ENCODE measurements around the gene SMYD3. TPM values are rescaled to one million over a fixed set of nuclear protein-coding genes. Genes with fewer than 3 reads are reported as not detected.
A peak's percentile ranks its signal among the peaks of the same experiment; 100 is the strongest.

SMYD3 gene
- total and polyA plus RNA-seq, 2 of the 4 experiments (the other 2 are of a cell fraction): 26.5 to 37.6 TPM

GRCh38 chr1:245999697-246000637, 507.1 kb downstream of the SMYD3 start (continued):
- TF ChIP-seq BHLHE40 (IDR thresholded peaks at IDR 0.05; ENCODE audit: low read depth, low read length) (no peak), CEBPB (IDR thresholded peaks at IDR 0.05; ENCODE audit: low read depth, low read length) (no peak)

- H3K27ac ChIP-seq (ENCODE audit: insufficient read depth, low read length): peak overlapping the region; percentile 21; the same call in 1 of the 2 replicates
- H2BK120ac ChIP-seq (ENCODE audit: low read depth, low read length): peak overlapping the region; percentile 94
- peak overlapping the region; percentile 79 for H3K18ac ChIP-seq (ENCODE audit: low read depth, low read length)
- dilution Hi-C loops (cut with HindIII; ENCODE audit: low sequenced_read_pairs, unreplicated experiment) (no loop called here), in situ Hi-C loops (cut with MboI; ENCODE audit: low sequenced_read_pairs) (no loop called here), intact Hi-C loops (cut with micrococcal nuclease) (no loop called here)
- H3K4me2 ChIP-seq (ENCODE audit: low read depth, low read length): no peak overlapping the region
- peak overlapping the region; percentile 54 for H2AFZ ChIP-seq (replicated peaks; ENCODE audit: low read length, poor library complexity)
- ChIA-PET CTCF (interaction anchor here (0.6 kb wide), 1 partner anchor 785 kb away, joined by 5 read pairs; no protein-coding TSS in a partner anchor), POLR2A (ENCODE audit: unreplicated experiment) (no interaction called here)
- H3K14ac ChIP-seq (replicated peaks; ENCODE audit: low read depth, low read length): peak overlapping the region; percentile 91
- H4K20me1 ChIP-seq (ENCODE audit: insufficient read depth, low read length): no peaks in the 10 kb centered on the region
- ATAC-seq (ENCODE audit: low read depth): peak; percentile 24
- H2BK15ac ChIP-seq (ENCODE audit: low read depth, low read length): peak overlapping the region; percentile 92; the same call in 2 of the 3 replicates
- peak overlapping the region; percentile 87 for H2BK20ac ChIP-seq (ENCODE audit: low read depth, low read length)
- H3K36me3 ChIP-seq (ENCODE audit: control insufficient read depth, insufficient read depth, low read length): no peaks in the 10 kb centered on the region
- no peak overlapping the region for H2BK5ac ChIP-seq (ENCODE audit: low read depth, low read length, poor library complexity, severe bottlenecking)
- TF ChIP-seq BHLHE40 (IDR thresholded peaks at IDR 0.05; ENCODE audit: low read depth, low read length) (no peak), POLR2A (IDR thresholded peaks at IDR 0.05; ENCODE audit: low read depth, low read length) (no peak), FOS (IDR thresholded peaks at IDR 0.05; ENCODE audit: low read depth, low read length) (peak; percentile 45; the same call in 1 of the 2 replicates)
- no peak overlapping the region for H3K4me3 ChIP-seq (ENCODE audit: insufficient read depth, low read depth, low read length)
- H4K5ac ChIP-seq (ENCODE audit: low read depth, low read length): peak overlapping the region; percentile 82
- H3K9me1 ChIP-seq (ENCODE audit: insufficient read depth, low read length): peaks cover 12% of the 10 kb centered on the region
- no peaks in the 10 kb centered on the region for H3K27me3 ChIP-seq (ENCODE audit: control insufficient read depth, insufficient read depth, low read length)
- H3K79me1 ChIP-seq (ENCODE audit: low read depth in 1 of 2, low read length in 2 of 2): peaks cover 0 to 4% of the 10 kb centered on the region in 2 experiments; a peak in 1 of 4 replicates
- BruUV-seq (replicated peaks): no TSS peak
- peaks cover 14% of the 10 kb centered on the region for H3K4me1 ChIP-seq (ENCODE audit: control insufficient read depth, insufficient read depth, low read length)
- no CpG with 5 or more reads among the region's 7 CpGs for WGBS, 2 experiments (ENCODE audit: extremely low coverage in 2 of 2, insufficient read length in 1 of 2)
- peak overlapping the region; percentile 51 for H2AK9ac ChIP-seq (replicated peaks; ENCODE audit: low read depth, low read length, poor library complexity)
- H3K4ac ChIP-seq (ENCODE audit: low read depth, low read length): peak overlapping the region; percentile 95
- peak overlapping the region; percentile 83 for H4K91ac ChIP-seq (ENCODE audit: insufficient read depth, low read depth, low read length)
- peak; percentile 61 for DNase-seq
- no peak overlapping the region for H3K56ac ChIP-seq (ENCODE audit: extremely low read depth, insufficient read depth, low read length)
- H4K8ac ChIP-seq (ENCODE audit: low read depth in 2 of 2, low read length in 2 of 2): peak overlapping the region; percentile 10 to 84; a peak in 3 of 4 replicates
- H3K9me3 ChIP-seq (ENCODE audit: control insufficient read depth, insufficient read depth, low read length): peaks cover 2% of the 10 kb centered on the region; the same call in 1 of the 2 replicates
- H3K23ac ChIP-seq (ENCODE audit: low read depth, low read length): peak overlapping the region; percentile 80; the same call in 1 of the 2 replicates
- no peak overlapping the region for H3K9ac ChIP-seq (ENCODE audit: low read depth, low read length)
- H2AK5ac ChIP-seq (ENCODE audit: low read depth, low read length): peak overlapping the region; percentile 92
These were observed 509.4 kb downstream of the SMYD3 start for GRCh38 chr1:245997471-245998258.
